Suprapubic skin (tissue), 4 donors: ENCODE measurements around the gene PARM1. TPM values are rescaled to one million over a fixed set of nuclear protein-coding genes. Genes with fewer than 3 reads are reported as not detected.

Source experiments
- DNase-seq, 2 donors: peaks; one replicate each; pipeline ENCODE4 v3.0.0-alpha.2; 2019; ENCODE audit warnings: low spot score in 2 of 2
- H3K27ac ChIP-seq: fragments of 200-600 bp; sonication (generic); one replicate; pipeline ENCODE4 v1.5.1; 2019
- H3K27me3 ChIP-seq: fragments of 200-600 bp; sonication (generic); one replicate; pipeline ENCODE4 v1.5.1; 2019
- H3K36me3 ChIP-seq: fragments of 200-600 bp; sonication (generic); one replicate; pipeline ENCODE4 v1.5.1; 2019
- H3K4me1 ChIP-seq: fragments of 200-600 bp; sonication (generic); one replicate; pipeline ENCODE4 v1.5.1; 2019
- H3K4me3 ChIP-seq: fragments of 200-600 bp; sonication (generic); one replicate; pipeline ENCODE4 v1.5.1; 2019; ENCODE audit warnings: mild to moderate bottlenecking
- H3K9me3 ChIP-seq: fragments of 200-600 bp; sonication (generic); one replicate; pipeline ENCODE4 v1.5.1; 2019
- EP300 ChIP-seq: sonication (generic); formaldehyde crosslinking; IDR thresholded peaks from one replicate; pipeline ENCODE4 v1.6.1; 2017; ENCODE audit warnings: antibody characterized with exemption
- POLR2A ChIP-seq, 2 donors: fragments of 450-650 bp; IDR thresholded peaks; one replicate each; pipeline ENCODE4 v1.6.1; 2017; ENCODE audit warnings: antibody characterized with exemption in 2 of 2, mild to moderate bottlenecking in 2 of 2, moderate library complexity in 2 of 2
- POLR2AphosphoS5 ChIP-seq, 3 donors: sonication (generic); formaldehyde crosslinking; IDR thresholded peaks; one replicate each; pipeline ENCODE4 v1.6.1; 2017; ENCODE audit warnings: antibody characterized with exemption in 3 of 3
- WGBS: methylation state at CpG from one replicate; pipeline ENCODE4 v1.1.5; 2018; 5-methylcytosine and 5-hydroxymethylcytosine counted together
- total RNA-seq, 4 donors: library from RNA; depleted of rRNA; stranded (reverse); fragments of >200 nt; gene quantifications; one replicate each; pipeline ENCODE4 v1.1.0, GENCODE V29; 2016
- TF ChIP-seq, protein P1 (sequence below), 2 donors: fragments of 200-600 bp in 1 of 2; fragments of 450-650 bp in 1 of 2; sonication (generic) in 1 of 2; IDR thresholded peaks; one replicate each; pipeline ENCODE4 v1.5.1; 2016 to 2019; ENCODE audit warnings: antibody characterized with exemption in 2 of 2, mild to moderate bottlenecking in 1 of 2, moderate library complexity in 1 of 2

Gene PARM1
- total RNA-seq, 4 donors from 2014 or later, result 13.2 to 27.4 (median 19.1) TPM

DNA sequence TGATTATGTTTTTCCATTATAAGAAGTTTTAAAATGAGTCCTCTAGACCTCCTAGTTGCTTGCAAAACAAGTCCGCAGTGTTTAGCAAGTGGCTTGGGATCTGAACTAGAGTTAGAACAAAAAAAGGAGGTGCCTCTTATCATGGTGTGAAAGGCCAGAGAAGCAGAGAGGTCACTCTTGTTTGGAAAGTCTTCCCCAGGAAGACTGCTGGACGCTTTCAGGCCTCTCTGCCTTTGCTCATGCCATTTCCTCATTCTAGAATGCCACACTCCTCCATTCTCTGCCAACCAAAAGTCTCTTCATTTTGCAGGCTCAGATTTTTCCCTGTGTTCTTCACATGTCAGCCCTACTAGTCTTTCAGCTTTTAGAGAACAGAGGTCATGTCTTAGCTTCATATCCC, 14.9 kb downstream of the PARM1 start:
- no peak overlapping the region for H3K4me3 ChIP-seq
- H3K36me3 ChIP-seq, result no peaks in the 10 kb centered on the region
- TF ChIP-seq, protein P1, sequence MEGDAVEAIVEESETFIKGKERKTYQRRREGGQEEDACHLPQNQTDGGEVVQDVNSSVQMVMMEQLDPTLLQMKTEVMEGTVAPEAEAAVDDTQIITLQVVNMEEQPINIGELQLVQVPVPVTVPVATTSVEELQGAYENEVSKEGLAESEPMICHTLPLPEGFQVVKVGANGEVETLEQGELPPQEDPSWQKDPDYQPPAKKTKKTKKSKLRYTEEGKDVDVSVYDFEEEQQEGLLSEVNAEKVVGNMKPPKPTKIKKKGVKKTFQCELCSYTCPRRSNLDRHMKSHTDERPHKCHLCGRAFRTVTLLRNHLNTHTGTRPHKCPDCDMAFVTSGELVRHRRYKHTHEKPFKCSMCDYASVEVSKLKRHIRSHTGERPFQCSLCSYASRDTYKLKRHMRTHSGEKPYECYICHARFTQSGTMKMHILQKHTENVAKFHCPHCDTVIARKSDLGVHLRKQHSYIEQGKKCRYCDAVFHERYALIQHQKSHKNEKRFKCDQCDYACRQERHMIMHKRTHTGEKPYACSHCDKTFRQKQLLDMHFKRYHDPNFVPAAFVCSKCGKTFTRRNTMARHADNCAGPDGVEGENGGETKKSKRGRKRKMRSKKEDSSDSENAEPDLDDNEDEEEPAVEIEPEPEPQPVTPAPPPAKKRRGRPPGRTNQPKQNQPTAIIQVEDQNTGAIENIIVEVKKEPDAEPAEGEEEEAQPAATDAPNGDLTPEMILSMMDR (IDR thresholded peaks at IDR 0.05), result no peak
- no peak for TF ChIP-seq EP300
- TF ChIP-seq POLR2AphosphoS5 (IDR thresholded peaks at IDR 0.05), result no peak
- TF ChIP-seq POLR2A (IDR thresholded peaks at IDR 0.05), result no peak
- no peak for DNase-seq
- 80% methylated on average over 2 of the region's 2 CpGs for WGBS
- no peaks in the 10 kb centered on the region for H3K27me3 ChIP-seq
- no peak overlapping the region for H3K27ac ChIP-seq
- peaks cover 2% of the 10 kb centered on the region for H3K4me1 ChIP-seq
- H3K9me3 ChIP-seq, result no peaks in the 10 kb centered on the region

DNA sequence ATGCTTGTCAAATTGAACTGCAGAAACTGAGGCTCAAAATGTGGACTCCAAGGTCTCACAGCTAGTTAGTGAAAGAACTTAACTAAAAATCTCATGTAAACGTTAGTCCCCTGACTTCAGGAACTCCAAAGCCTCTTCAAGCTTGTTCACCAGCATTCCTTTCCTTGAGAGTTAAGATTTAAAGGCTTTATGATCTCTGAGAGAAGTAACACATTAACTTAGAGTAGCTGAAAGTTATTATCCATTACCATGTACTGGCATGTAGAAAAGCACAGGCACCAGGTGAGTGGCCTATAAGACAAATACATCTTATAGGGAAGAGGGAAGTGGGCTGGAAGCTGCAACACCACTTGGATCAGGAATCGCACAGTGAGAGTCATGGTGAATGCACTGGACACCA, 15.3 kb downstream of the PARM1 start:
- no peaks in the 10 kb centered on the region for H3K9me3 ChIP-seq
- H3K4me3 ChIP-seq, result no peak overlapping the region
- TF ChIP-seq EP300 (no peak), POLR2A (IDR thresholded peaks at IDR 0.05) (no peak), POLR2AphosphoS5 (IDR thresholded peaks at IDR 0.05) (no peak)
- TF ChIP-seq, protein P1 (IDR thresholded peaks at IDR 0.05), result no peak
- H3K27me3 ChIP-seq, result no peaks in the 10 kb centered on the region
- no peaks in the 10 kb centered on the region for H3K36me3 ChIP-seq
- H3K27ac ChIP-seq, result no peak overlapping the region
- H3K4me1 ChIP-seq, result no peaks in the 10 kb centered on the region
- DNase-seq, result no peak
- 72% methylated on average over 2 of the region's 2 CpGs for WGBS

DNA sequence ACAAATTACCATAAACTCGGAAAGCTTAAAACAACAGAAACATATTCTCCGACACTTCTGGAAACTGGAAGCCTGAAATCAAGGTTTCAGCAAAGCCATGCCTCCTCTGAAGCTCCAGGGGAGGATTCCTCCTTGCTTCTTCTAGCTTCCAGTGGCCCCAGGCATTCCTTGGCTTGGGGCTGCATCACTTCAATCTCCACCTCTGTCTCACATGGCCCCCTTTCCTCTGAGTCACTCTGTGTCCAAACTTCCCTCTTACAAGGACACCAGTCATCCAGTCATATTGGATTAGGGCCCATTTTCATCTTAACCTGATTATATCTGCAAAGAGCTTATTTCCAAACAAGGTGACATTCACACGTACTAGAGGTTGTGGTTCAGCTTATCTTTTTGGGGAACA, 17.3 kb downstream of the PARM1 start:
- H3K36me3 ChIP-seq, result no peaks in the 10 kb centered on the region
- H3K4me3 ChIP-seq, result no peak overlapping the region
- H3K27ac ChIP-seq, result no peak overlapping the region
- H3K4me1 ChIP-seq, result no peaks in the 10 kb centered on the region
- WGBS, result 87% methylated on average over 3 of the region's 3 CpGs
- TF ChIP-seq, protein P1 (IDR thresholded peaks at IDR 0.05), result no peak
- TF ChIP-seq POLR2AphosphoS5 (IDR thresholded peaks at IDR 0.05), result no peak
- no peaks in the 10 kb centered on the region for H3K9me3 ChIP-seq
- H3K27me3 ChIP-seq, result no peaks in the 10 kb centered on the region
- no peak for DNase-seq

DNA sequence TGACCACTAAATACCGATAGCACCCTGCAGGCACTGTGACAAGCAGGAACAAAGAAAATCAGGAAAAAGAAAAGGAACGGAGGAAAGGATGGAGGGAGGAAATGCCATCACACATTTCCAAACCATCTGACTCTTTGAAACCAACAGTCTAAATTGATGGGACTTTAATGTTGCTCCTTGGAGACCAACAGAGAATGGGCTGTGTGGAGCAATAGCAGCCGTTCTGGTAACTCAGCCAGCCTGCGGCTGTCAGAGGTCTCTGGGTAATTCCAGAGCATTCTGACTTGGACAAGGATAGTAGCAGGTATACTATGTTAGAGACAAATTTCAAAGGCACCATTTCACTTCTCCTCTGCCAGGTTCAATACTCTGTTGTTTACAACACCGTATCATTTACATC, 18.0 kb downstream of the PARM1 start:
- Histone ChIP-seq H3K36me3 (no peaks in the 10 kb centered on the region), H3K9me3 (no peaks in the 10 kb centered on the region), H3K4me3 (no peak overlapping the region), H3K27me3 (no peaks in the 10 kb centered on the region), H3K4me1 (no peaks in the 10 kb centered on the region), H3K27ac (no peak overlapping the region)
- TF ChIP-seq EP300, result no peak
- no peak for DNase-seq
- 79% methylated on average over 5 of the region's 5 CpGs for WGBS

DNA sequence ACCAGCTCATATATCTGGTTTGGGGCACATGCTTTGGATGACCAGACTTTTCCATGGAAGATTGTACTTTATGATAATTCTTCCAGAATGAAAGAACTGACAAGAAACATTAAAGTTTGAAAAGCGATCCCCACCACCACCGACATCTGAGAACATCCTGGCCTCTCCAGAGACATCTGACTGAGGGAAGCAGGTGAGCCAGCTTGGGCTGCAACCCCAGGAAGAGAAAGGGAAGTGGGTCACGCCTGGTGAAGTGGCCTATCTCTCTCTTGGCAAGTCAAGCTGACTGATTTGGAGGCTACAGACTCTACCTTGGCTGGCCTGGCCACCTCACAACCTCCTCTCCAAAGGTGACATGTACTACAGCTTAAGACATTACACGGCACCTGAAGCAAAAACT, 20.7 kb downstream of the PARM1 start:
- no peak for TF ChIP-seq POLR2AphosphoS5 (IDR thresholded peaks at IDR 0.05)
- TF ChIP-seq EP300, result no peak
- no peak for TF ChIP-seq POLR2A (IDR thresholded peaks at IDR 0.05)
- TF ChIP-seq, protein P1 (IDR thresholded peaks at IDR 0.05), result no peak
- DNase-seq, result no peak
- no peak overlapping the region for H3K4me3 ChIP-seq
- H3K4me1 ChIP-seq, result no peaks in the 10 kb centered on the region
- H3K27ac ChIP-seq, result no peak overlapping the region
- no peaks in the 10 kb centered on the region for H3K27me3 ChIP-seq
- H3K36me3 ChIP-seq, result no peaks in the 10 kb centered on the region
- no peaks in the 10 kb centered on the region for H3K9me3 ChIP-seq
- WGBS, result 73% methylated on average over 4 of the region's 4 CpGs

DNA sequence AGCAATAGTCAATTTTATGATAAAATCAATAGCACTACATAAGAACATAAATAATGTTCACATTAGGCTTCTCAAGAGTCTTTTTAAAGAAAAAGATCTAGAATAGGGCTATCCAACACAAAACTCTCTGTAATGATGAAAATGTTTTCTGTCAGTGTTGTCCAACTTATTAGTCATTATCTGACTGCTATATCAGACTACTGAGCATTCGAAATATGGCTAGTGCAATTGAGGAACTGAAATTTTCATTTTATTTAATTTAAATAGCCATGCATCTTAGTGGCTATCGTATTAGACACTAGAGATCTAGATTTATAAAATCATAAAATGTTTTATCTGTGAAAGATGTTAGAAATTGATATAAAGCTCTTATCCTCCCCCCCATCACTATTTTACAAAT, 26.0 kb downstream of the PARM1 start:
- H3K27me3 ChIP-seq, result no peaks in the 10 kb centered on the region
- no peak overlapping the region for H3K4me3 ChIP-seq
- H3K36me3 ChIP-seq, result no peaks in the 10 kb centered on the region
- no peak for DNase-seq
- WGBS, result 75% methylated on average over 2 of the region's 2 CpGs
- no peaks in the 10 kb centered on the region for H3K4me1 ChIP-seq
- no peak overlapping the region for H3K27ac ChIP-seq
- H3K9me3 ChIP-seq, result no peaks in the 10 kb centered on the region
- no peak for TF ChIP-seq POLR2AphosphoS5 (IDR thresholded peaks at IDR 0.05)
- no peak for TF ChIP-seq POLR2A (IDR thresholded peaks at IDR 0.05)
- TF ChIP-seq, protein P1 (IDR thresholded peaks at IDR 0.05), result no peak
- TF ChIP-seq EP300, result no peak
